ENCODE measurements around the gene SNRPD2. TPM values are rescaled to one million over a fixed set of nuclear protein-coding genes. Genes with fewer than 3 reads are reported as not detected.
A peak's percentile ranks its signal among the peaks of the same experiment; 100 is the strongest.

The SNRPD2 gene
- total RNA-seq, 1 experiment from 2014 or later, result 467 TPM

DNA sequence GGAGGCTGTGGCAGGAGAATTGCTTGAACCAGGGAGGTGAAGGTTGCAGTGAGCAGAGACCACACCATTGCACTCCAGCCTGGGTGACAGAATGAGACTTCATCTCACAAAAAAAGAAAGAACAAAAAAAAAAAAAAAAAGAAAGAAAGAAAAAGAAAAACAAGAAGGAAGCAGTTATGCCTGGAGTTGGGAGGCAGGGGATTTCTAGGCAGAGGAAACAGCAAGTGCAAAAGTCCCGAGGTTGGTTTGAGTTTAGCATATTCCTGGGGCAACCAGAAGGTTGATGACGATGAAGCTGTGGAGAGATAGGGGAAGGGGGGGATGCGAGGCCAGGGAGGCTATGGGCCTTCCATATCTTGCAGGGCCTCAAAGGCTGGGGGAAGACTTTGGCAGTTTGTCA is 41.0 kb downstream of the SNRPD2 start:
- H3K36me3 ChIP-seq (replicated peaks; ENCODE audit: control insufficient read depth, insufficient read depth, low read length), result no peaks in the 10 kb centered on the region
- H3K4me3 ChIP-seq (ENCODE audit: insufficient read depth, low read depth, low read length), result no peak overlapping the region
- DNase-seq, result no peak
- no peaks in the 10 kb centered on the region for H3K27me3 ChIP-seq (ENCODE audit: control insufficient read depth, insufficient read depth, low read length)

DNA sequence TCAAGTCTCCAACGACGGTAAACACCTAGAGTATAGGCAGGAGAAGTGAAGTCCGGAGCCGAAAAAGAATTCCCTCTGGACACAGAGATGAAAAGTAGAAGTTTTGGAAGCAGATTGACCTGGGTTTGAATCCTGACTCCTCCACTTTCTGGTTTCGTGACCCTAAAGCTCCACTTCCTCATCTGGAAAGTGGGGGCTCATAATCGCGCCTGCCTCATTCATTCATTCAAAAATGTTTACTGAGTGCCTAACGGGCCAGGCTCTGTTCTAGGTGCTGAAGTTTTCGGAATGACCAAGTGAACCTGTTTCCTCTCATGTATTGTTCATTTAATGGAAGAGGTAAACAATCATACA is 45.4 kb downstream of the SNRPD2 start:
- Histone ChIP-seq H3K36me3 (replicated peaks; ENCODE audit: control insufficient read depth, insufficient read depth, low read length) (no peaks in the 10 kb centered on the region), H3K4me3 (ENCODE audit: insufficient read depth, low read depth, low read length) (peak overlapping the region; percentile 7; the same call in 1 of the 2 replicates), H3K27me3 (ENCODE audit: control insufficient read depth, insufficient read depth, low read length) (peaks cover 8% of the 10 kb centered on the region)
- no peak for DNase-seq

DNA sequence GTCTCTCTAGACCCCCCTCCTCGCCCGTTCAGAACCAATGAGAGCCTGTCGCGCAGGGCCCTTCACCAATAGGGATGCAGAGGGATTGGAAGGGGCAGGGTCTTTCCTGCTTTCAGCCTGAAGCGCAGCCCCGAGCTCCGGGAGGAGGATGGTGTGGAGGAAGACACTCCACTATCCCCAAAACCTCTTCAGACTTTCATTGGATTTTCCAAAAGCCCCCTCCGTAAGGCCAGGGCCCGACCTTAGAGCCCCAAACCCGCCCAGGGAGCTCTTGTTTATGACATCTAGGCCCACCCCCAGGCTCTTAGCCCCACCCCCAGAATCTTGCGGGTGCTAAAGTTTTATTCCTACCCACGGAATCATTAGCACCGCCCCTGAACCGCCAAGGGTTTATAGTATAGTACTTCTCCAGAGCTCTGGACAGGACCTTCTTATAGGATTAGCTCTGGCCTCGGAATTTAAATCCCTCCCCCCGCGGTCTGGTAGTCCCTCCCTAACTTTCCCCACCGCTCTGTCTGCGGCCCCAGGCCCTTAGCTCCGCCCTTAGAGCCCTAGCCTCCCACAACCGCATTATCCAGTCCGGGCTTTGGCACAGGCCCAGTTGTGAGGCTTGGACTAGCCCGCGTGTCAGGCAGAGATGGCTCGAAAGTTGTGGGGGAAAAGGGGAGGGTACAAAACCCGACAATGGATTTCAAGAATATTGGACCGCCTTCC is 46.0 kb downstream of the SNRPD2 start:
- H3K4me3 ChIP-seq (ENCODE audit: insufficient read depth, low read depth, low read length), result peak overlapping the region; percentile 41
- DNase-seq, result peak; percentile 97

DNA sequence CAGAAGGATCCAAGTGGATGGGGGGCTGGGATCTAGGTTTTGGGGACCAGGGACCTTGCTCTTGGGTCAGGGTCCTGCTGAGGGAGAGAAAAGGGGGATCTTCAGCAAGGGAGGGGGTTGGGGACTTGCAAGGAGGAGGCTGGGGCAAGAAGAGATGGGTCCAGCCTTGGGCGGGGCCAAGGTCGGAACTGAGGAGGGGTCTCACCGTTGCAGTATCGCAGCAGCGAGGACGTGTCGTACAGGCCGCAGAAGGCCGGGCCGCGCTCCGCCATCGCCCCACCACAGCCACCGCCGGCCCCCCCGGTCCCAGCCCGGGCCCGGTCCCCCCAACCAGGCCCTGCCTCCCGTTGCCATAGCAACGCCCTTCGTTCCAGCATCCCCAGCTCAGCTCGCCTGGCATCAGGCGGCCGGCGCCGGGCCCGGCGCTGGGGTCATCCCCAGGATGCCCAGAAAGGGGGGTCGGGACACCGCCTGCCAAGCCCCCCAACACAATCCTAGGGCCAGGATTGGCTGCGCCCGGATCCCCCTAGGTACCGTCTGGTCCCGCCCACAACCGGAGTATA is 46.6 kb downstream of the SNRPD2 start:
- Histone ChIP-seq H3K27me3 (ENCODE audit: control insufficient read depth, insufficient read depth, low read length) (peaks cover 8% of the 10 kb centered on the region), H3K4me3 (ENCODE audit: insufficient read depth, low read depth, low read length) (peak overlapping the region; percentile 41), H3K36me3 (replicated peaks; ENCODE audit: control insufficient read depth, insufficient read depth, low read length) (no peaks in the 10 kb centered on the region)
- no peak for DNase-seq

More for the DNA sequence above, 46.0 kb downstream of the SNRPD2 start:
- no peaks in the 10 kb centered on the region for H3K36me3 ChIP-seq (replicated peaks; ENCODE audit: control insufficient read depth, insufficient read depth, low read length)
- H3K27me3 ChIP-seq (ENCODE audit: control insufficient read depth, insufficient read depth, low read length), result peaks cover 8% of the 10 kb centered on the region

DNA sequence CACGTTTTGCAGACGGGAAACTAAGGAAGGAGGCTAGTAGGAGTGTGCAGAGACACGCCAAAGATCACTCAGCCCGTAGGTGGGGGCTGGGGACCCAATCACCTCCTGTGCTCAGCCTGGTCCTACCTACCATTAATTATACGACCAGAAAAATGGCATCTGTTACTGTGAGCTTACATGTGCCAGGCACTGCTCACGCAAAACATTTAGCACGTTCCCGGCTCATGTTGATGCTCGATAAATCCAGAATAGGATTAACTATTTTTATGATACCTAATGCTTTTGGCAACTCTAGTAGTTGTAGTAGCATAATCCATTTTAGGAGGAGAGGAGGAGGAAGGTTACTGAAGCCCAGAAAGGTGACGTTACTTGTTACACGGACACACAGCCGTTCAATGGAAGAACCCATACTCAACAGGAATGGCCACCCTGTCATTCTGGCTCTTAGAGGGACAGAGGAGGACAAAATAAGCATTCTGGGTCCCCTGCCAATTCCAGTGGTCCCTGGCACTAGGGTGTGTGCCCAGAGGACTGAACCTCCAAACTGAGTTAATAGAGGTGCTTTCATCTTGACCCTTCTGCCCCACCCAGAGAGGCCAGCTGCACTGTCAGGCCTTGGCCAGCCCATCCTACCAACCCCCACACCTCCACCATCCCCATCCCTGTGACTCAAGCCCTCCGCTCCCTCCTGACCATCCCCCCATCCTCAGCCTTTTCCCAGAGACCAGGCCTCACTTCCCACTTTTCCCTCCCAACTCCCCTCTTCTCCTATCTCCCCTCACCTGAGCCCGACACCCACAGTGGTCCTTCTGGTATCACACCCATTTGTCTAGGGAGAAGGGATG is 47.6 kb downstream of the SNRPD2 start:
- DNase-seq, result peak; percentile 56
- Histone ChIP-seq H3K36me3 (replicated peaks; ENCODE audit: control insufficient read depth, insufficient read depth, low read length) (no peaks in the 10 kb centered on the region), H3K27me3 (ENCODE audit: control insufficient read depth, insufficient read depth, low read length) (peaks cover 8% of the 10 kb centered on the region), H3K4me3 (ENCODE audit: insufficient read depth, low read depth, low read length) (peak overlapping the region; percentile 56; the same call in 1 of the 2 replicates)

DNA sequence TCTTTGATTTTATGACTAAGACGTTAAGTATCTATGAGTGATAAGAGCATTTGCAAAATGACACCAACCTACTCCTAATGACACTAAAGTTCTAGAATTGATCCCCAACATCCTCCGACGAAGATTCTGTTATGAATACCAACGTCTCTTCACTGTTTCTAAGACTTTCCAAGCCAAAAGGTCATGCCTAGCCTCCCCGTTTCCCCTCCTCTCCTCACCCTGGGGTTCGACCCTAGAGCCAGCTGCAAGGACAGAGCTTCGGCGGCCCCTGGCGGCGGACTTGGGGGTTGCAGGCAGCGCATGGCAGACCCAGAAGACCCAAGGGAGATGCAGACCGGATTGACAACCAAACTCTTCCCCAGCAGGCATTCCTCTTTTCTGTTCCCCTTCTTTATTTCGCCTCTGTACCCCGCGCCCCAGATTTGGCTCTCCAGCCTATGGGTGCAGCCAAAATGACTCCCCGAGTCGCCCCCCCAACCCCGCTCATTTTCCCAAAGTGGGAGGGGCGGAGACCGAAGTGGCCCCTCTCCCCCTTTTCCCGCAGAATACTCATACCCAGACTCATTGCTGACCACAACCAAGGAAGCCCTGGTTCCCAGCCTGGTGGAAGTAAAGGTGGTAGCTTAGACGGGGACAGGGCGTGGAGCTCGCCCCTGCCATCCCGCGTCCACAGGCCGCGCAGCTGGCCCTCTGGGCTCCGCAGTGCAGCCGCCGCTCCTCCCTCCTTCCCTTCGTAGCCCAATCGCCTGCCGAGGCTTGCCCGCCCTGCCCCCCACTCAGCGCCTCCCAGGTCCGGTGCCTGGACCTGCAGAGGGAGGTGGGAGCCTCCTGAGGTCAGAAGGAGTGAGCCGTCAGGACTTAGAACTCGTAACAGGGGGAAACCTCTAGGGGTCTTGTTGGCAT is 48.5 kb downstream of the SNRPD2 start:
- DNase-seq, result peak; percentile 95
- peaks cover 8% of the 10 kb centered on the region for H3K27me3 ChIP-seq (ENCODE audit: control insufficient read depth, insufficient read depth, low read length)
- peak overlapping the region; percentile 56 for H3K4me3 ChIP-seq (ENCODE audit: insufficient read depth, low read depth, low read length)
- H3K36me3 ChIP-seq (replicated peaks; ENCODE audit: control insufficient read depth, insufficient read depth, low read length), result no peaks in the 10 kb centered on the region

DNA sequence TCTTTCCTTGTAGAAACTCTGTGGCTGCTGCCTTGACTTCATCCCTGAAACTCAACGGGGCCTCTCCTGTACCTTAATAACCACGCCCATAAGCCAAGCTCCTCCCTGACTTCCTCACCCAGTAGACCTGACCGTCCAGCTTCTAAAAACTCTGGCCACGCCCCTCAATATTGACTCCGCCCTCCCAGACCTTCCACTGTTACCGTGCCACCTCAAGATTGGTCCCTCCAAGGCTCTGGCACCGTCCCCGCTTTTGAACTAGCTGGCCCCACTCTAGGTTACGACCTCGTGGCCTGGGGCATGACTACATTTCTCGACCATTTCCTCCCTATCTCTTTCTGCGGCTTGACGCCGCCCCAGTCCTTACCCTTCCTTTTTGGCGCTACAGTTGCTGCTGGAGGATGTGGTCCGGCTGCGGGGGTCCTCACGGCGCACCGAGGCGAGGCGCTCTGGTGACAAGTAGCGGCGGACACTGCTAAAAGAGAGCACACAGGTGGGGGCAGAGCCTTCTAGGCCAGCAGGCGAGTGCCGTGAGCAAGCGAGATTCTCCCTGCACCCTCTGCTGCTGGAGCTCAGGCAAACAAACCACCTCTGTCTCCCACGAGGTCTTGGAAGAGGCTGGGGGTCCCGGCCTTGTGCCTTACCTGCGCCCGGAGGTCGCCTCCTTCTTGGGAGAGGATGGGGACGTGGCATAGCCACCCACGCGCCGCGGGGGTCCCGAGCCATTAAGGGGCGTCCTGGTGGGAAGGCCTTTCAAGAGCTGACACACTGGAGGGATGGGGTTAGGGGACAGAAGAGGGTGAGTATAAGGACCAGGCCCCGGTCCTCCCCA is 50.3 kb downstream of the SNRPD2 start:
- DNase-seq, result peak; percentile 93
- H3K36me3 ChIP-seq (replicated peaks; ENCODE audit: control insufficient read depth, insufficient read depth, low read length), result no peaks in the 10 kb centered on the region

DNA sequence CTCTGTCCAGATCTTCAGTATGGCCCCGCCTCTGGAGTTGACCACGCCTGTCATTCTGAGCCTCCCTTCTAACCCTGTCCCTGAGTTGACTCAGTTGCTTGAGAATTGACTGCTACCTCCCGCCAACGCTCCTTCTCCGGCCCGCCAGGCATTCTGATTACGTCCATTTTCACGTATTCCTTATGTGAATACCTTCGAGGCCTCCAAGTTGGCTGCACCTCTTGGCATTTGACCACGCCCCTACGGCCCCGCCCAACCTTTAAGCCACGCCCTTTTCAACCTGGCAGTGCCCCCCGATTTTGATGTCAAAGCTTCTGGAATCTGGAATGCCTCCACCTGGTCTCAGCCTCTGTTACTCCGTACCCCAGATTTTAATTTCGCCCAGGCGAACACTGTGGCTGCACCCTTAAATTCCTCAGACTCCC is 50.9 kb downstream of the SNRPD2 start:
- DNase-seq, result peak; percentile 78
- H3K27me3 ChIP-seq (ENCODE audit: control insufficient read depth, insufficient read depth, low read length), result peaks cover 8% of the 10 kb centered on the region
- peak overlapping the region; percentile 38 for H3K4me3 ChIP-seq (ENCODE audit: insufficient read depth, low read depth, low read length)
- no peaks in the 10 kb centered on the region for H3K36me3 ChIP-seq (replicated peaks; ENCODE audit: control insufficient read depth, insufficient read depth, low read length)

More for the DNA sequence above, 50.3 kb downstream of the SNRPD2 start:
- H3K27me3 ChIP-seq (ENCODE audit: control insufficient read depth, insufficient read depth, low read length), result peaks cover 8% of the 10 kb centered on the region
- peak overlapping the region; percentile 38 for H3K4me3 ChIP-seq (ENCODE audit: insufficient read depth, low read depth, low read length)

DNA sequence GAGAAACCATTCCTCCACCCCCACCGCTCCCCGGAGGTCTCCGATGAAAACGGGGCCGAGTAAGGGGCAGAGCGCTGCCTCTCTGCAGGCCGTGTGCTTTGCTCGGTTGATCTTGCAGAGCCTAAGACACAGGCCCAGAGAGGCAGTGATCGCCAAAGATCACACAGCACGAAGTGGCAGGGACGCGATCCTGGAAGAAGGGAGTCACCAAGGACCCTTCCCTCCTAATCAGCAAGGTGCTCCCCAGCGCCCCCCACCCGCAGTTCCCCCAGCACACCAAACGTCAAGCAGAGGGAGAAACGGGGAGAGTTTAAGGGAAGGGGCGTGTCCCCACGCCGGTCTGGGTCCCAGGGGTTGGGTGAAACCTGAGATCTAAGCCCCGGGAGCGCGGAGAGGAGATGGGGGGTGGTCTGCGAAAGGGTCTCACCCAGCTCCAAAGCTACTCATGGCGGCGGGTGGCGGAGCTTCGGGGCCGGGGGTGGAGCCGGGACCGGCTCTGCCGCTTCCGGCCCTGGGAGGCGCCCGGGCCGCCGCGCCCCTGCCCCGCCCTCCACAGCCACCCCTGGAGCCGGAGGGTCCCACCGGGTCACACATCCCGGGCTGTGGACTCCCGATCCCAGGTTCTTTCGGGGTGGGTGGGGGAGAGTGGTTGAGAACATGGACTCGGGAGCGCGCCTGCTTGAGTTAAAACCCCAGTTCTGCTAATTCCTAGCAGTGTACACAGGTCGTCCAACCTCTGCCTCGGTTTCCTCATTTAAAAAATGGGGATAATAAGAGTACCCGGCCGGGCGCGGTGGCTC is 52.6 kb downstream of the SNRPD2 start, which contains the start of gene EML2:
EML2 (minus strand) TSS at position 468 of the 800 bp plus-strand sequence; CDS start at position 447, 21 bp downstream.
- Histone ChIP-seq H3K36me3 (replicated peaks; ENCODE audit: control insufficient read depth, insufficient read depth, low read length) (no peaks in the 10 kb centered on the region), H3K4me3 (ENCODE audit: insufficient read depth, low read depth, low read length) (peak within 1 kb of the TSS; percentile 59), H3K27me3 (ENCODE audit: control insufficient read depth, insufficient read depth, low read length) (peaks cover 3% of the 10 kb centered on the region; the same call in 1 of the 2 replicates)
- DNase-seq, result peak; percentile 95

DNA sequence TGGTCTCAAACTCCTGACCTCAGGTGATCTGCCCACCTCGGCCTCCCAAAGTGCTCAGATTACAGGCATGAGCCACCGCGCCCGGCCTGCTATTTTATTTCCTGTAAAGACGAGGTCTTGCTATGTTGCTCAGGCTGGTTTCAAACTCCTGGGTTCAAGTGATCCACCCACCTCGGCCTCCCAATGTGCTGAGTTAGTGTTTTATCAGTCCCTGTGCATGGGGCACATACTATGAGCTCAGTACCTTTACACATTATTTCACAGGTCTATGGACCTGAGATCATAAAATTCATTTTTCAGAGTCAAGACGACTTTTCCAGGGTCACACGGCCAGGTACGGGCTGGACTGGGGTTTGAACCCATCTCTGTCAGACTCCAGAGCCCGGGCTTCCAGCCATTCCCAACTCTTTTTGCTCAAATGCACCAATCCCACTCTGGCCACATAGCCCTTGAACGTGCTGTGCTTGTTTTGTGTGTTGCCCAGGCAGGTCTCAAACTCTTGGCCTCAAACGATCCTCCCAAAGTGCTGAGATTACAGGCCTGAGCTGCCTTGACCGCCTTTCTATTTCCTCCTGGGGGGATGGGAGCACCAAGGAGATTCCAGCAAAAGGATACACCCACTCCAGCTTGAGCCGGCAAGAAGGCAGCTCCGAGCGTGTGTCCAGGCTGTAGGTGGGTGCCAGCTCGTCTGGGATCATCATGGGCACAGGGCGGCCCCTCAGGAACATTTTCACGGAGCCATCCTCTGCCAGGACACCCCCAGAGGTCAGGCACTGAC is 53.7 kb downstream of the SNRPD2 start:
- Histone ChIP-seq H3K27me3 (ENCODE audit: control insufficient read depth, insufficient read depth, low read length) (peaks cover 1% of the 10 kb centered on the region; the same call in 1 of the 2 replicates), H3K36me3 (replicated peaks; ENCODE audit: control insufficient read depth, insufficient read depth, low read length) (no peaks in the 10 kb centered on the region), H3K4me3 (ENCODE audit: insufficient read depth, low read depth, low read length) (peak overlapping the region; percentile 59)
- DNase-seq, result peak; percentile 55

All from H7 (cell line).